SU-DHL-6 (cell line): ENCODE data around the gene TTC4.

ENCODE experiments used
- H2AFZ ChIP-seq: fragments of 200-600 bp; sonication (generic); 2 replicates; pipeline ENCODE4 v1.6.1; 2014; ENCODE audit warnings: low read depth, mild to moderate bottlenecking, moderate library complexity, mixed read lengths, antibody characterized with exemption, low read length; ENCODE audit not compliant: severe bottlenecking
- H3F3A ChIP-seq: fragments of 200-600 bp; shearing (Covaris generic); 2 replicates; pipeline ENCODE4 v1.6.0; 2016; ENCODE audit warnings: antibody characterized with exemption, mild to moderate bottlenecking; ENCODE audit not compliant: insufficient read depth
- H3K27ac ChIP-seq: fragments of 200-600 bp; sonication (generic); 2 replicates; pipeline ENCODE4 v1.5.1; 2016; ENCODE audit warnings: low read depth, mild to moderate bottlenecking, low read length, moderate library complexity, mixed read lengths
- H3K27me3 ChIP-seq: fragments of 200-600 bp; sonication (generic), shearing (Covaris generic); 2 replicates; pipeline ENCODE4 v1.6.0; 2014; ENCODE audit warnings: mild to moderate bottlenecking, low read length
- H3K36me3 ChIP-seq: fragments of 200-600 bp; sonication (generic); 2 replicates; pipeline ENCODE4 v1.6.1; 2014; ENCODE audit warnings: mild to moderate bottlenecking, low read length, mixed read lengths
- H3K4me2 ChIP-seq: fragments of 300-600, 200-600 bp; shearing (Covaris generic), sonication (generic); 2 replicates; pipeline ENCODE4 v1.6.0; 2014; ENCODE audit warnings: low read length, low read depth, mild to moderate bottlenecking; ENCODE audit not compliant: poor library complexity, severe bottlenecking
- H3K4me3 ChIP-seq: fragments of 200-600 bp; sonication (generic); 2 replicates; pipeline ENCODE4 v1.5.1; 2014; ENCODE audit warnings: antibody characterized with exemption, low read length, mild to moderate bottlenecking, mixed read lengths; ENCODE audit not compliant: insufficient read depth, poor library complexity, severe bottlenecking
- H3K79me2 ChIP-seq: fragments of 200-600 bp; sonication (generic); 2 replicates; pipeline ENCODE4 v1.6.1; 2014; ENCODE audit warnings: mild to moderate bottlenecking, low read length, moderate library complexity; ENCODE audit not compliant: insufficient read depth
- H3K9ac ChIP-seq: fragments of 200-600 bp; sonication (generic); 2 replicates; pipeline ENCODE4 v1.7.0; 2014; ENCODE audit warnings: mild to moderate bottlenecking, low read length
- H3K9me2 ChIP-seq: fragments of 200-600 bp; sonication (generic); replicated peaks from 2 replicates; pipeline ENCODE4 v1.6.1; 2014; ENCODE audit warnings: low read length; ENCODE audit not compliant: insufficient read depth
- H3K9me3 ChIP-seq: fragments of 200-600 bp; sonication (generic); 2 replicates; pipeline ENCODE4 v1.6.1; 2014; ENCODE audit warnings: low read length, mixed read lengths; ENCODE audit not compliant: insufficient read depth
- H4K20me1 ChIP-seq: fragments of 200-600 bp; sonication (generic); 2 replicates; pipeline ENCODE4 v1.6.1; 2014; ENCODE audit warnings: low read depth, mild to moderate bottlenecking, antibody characterized with exemption, low read length, moderate library complexity, mixed read lengths
- CTCF ChIP-seq: fragments of 200-600 bp; sonication (generic); IDR thresholded peaks from one replicate; pipeline ENCODE4 v1.5.1; 2017; ENCODE audit warnings: antibody characterized with exemption, mild to moderate bottlenecking, low read length, moderate library complexity; ENCODE audit not compliant: insufficient read depth, poor library complexity, severe bottlenecking
- EZH2phosphoT487 ChIP-seq: fragments of 200-600 bp; sonication (generic), shearing (Covaris generic); conservative IDR thresholded peaks from 2 replicates; pipeline ENCODE4 v1.6.1; 2018; ENCODE audit warnings: mild to moderate bottlenecking, antibody characterized with exemption, low read length, moderate library complexity, mixed read lengths

Gene TTC4

DNA sequence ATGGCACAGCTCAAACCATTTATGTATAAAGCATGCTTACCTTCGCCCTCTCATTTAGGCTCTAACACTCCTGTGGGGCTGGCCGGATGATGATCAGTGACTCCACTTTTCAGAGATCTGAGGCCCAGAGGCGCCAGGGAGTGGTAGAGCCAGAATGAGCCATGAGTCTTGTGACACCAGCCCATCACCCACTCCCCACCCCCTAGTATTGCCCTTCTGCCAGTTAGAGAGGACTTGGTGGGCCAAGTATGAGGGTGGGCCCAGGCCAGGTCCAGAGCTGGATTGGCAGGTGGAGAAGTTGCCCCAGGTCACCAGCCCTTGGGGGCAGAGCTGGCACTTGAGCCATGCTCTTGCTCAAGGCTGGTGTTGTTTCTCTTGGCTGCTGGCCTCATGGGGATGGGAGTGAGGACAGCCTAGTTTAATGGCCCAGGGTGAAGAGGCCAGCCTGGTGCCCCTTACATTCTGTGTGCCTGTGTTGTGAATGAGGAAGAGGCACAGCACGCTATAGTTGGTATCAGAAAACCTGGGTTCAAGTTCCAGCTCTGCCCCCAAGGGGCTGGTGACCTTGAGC lies 30.2 kb upstream of the TTC4 start:
- H3K9me3 ChIP-seq, result no peaks in the 10 kb centered on the region
- H3K36me3 ChIP-seq, result no peaks in the 10 kb centered on the region
- no peak overlapping the region for H3K4me2 ChIP-seq
- no peaks in the 10 kb centered on the region for H3F3A ChIP-seq
- no peaks in the 10 kb centered on the region for H3K27me3 ChIP-seq
- no peaks in the 10 kb centered on the region for H3K79me2 ChIP-seq
- no peaks in the 10 kb centered on the region for H4K20me1 ChIP-seq
- H2AFZ ChIP-seq, result no peak overlapping the region
- TF ChIP-seq CTCF (no peak), EZH2phosphoT487 (no peak)
- no peak overlapping the region for H3K4me3 ChIP-seq
- no peaks in the 10 kb centered on the region for H3K9me2 ChIP-seq
- no peak overlapping the region for H3K9ac ChIP-seq
- H3K27ac ChIP-seq, result no peak overlapping the region

DNA sequence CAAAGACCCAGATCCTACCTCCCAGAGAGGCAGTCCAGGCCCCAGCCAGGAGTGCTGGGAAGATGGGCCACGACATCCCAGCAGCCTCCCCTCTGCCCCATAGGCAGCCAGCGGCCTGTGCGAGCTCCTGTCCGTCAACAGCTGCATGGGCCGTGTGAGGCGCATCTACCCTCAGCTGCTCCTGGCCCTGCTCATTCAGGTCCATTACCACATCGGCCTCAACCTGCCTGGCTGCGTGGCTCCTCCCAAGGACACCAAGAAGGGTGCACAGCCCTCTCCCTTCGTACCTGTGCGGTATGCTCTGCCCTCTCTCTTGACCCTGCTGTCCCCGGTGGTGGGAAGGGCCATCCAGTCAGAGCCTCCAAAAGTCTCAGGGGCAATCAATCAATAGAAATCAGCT lies 29.5 kb upstream of the TTC4 start:
- H3K9me2 ChIP-seq, result no peaks in the 10 kb centered on the region
- no peak overlapping the region for H2AFZ ChIP-seq
- no peaks in the 10 kb centered on the region for H3K27me3 ChIP-seq
- H3K27ac ChIP-seq, result no peak overlapping the region
- H3K4me3 ChIP-seq, result no peak overlapping the region
- TF ChIP-seq EZH2phosphoT487, result no peak
- no peak for TF ChIP-seq CTCF
- H3K4me2 ChIP-seq, result no peak overlapping the region
- H3K9ac ChIP-seq, result no peak overlapping the region
- no peaks in the 10 kb centered on the region for H3K36me3 ChIP-seq
- no peaks in the 10 kb centered on the region for H4K20me1 ChIP-seq
- H3K79me2 ChIP-seq, result no peaks in the 10 kb centered on the region
- no peaks in the 10 kb centered on the region for H3K9me3 ChIP-seq
- no peaks in the 10 kb centered on the region for H3F3A ChIP-seq

DNA sequence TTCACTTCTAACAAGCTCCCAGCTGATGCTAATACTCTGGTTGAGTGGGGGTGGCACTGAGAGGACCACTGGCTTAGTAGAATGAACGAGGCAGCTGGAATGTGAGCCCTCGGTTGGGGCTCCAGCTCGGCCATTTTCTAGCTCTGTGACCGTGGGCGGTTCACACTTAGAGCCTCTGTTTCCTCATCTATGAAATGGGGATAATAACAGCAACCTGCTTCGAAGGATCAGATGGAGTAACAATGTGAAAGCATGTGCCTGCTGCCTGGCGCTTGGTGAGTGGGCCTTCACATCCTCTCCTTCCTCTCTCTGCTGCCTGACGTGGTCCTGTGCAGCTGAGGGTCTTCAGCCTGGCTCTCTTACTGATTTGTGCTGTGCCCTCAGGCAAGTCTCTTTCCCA lies 20.9 kb upstream of the TTC4 start:
- Histone ChIP-seq H3F3A (no peaks in the 10 kb centered on the region), H3K79me2 (no peaks in the 10 kb centered on the region), H3K4me2 (no peak overlapping the region), H3K4me3 (no peak overlapping the region), H3K9me2 (no peaks in the 10 kb centered on the region), H3K9ac (no peak overlapping the region), H4K20me1 (no peaks in the 10 kb centered on the region), H3K27ac (no peak overlapping the region), H3K36me3 (no peaks in the 10 kb centered on the region), H3K9me3 (no peaks in the 10 kb centered on the region), H2AFZ (no peak overlapping the region), H3K27me3 (no peaks in the 10 kb centered on the region)
- TF ChIP-seq EZH2phosphoT487, result no peak
- TF ChIP-seq CTCF, result no peak
